Stimulated activated CD8-positive, alpha-beta memory T cell treated with anti-CD3 and anti-CD28 coated beads, Interleukin-15, amount 100 ng/mL, for 4 hours (primary cell): ENCODE results near the gene SAMD14.

Source experiments
- DNase-seq, 2 donors: peaks; one replicate each; pipeline ENCODE4 v3.0.0-alpha.2; 2020; ENCODE audit warnings: low read depth in 2 of 2

The SAMD14 gene

GRCh38 chr17:50113624-50114320 lies 16.2 kb downstream of the SAMD14 start:
- no peak for DNase-seq

- no peak for DNase-seq
Measured at GRCh38 chr17:50112694-50113093, 17.3 kb downstream of the SAMD14 start.

- DNase-seq: no peak
Measured at GRCh38 chr17:50111673-50112655, 18.0 kb downstream of the SAMD14 start.

GRCh38 chr17:50110591-50111349 lies 19.2 kb downstream of the SAMD14 start:
- DNase-seq: no peak

GRCh38 chr17:50109785-50110184 lies 20.2 kb downstream of the SAMD14 start:
- no peak for DNase-seq

- no peak for DNase-seq
Measured at GRCh38 chr17:50109207-50109606, 20.8 kb downstream of the SAMD14 start.

GRCh38 chr17:50108556-50108955 lies 21.4 kb downstream of the SAMD14 start:
- DNase-seq: no peak

- DNase-seq: no peak
Measured at GRCh38 chr17:50107790-50108414, 22.1 kb downstream of the SAMD14 start.

- DNase-seq: no peak
Measured at GRCh38 chr17:50106393-50107131, 23.4 kb downstream of the SAMD14 start.

- no peak for DNase-seq
Measured at GRCh38 chr17:50105811-50106210, 24.1 kb downstream of the SAMD14 start.

- no peak for DNase-seq
Measured at GRCh38 chr17:50103941-50104340, 26.0 kb downstream of the SAMD14 start.

- no peak for DNase-seq
Measured at GRCh38 chr17:50103252-50103651, 26.7 kb downstream of the SAMD14 start.

GRCh38 chr17:50102164-50102991 lies 27.6 kb downstream of the SAMD14 start:
- DNase-seq: no peak

GRCh38 chr17:50101346-50102163 lies 28.4 kb downstream of the SAMD14 start:
- no peak for DNase-seq

GRCh38 chr17:50100921-50101345 lies 29.0 kb downstream of the SAMD14 start:
- no peak for DNase-seq

- no peak for DNase-seq
Measured at GRCh38 chr17:50100480-50100883, 29.5 kb downstream of the SAMD14 start.

- no peak for DNase-seq
Measured at GRCh38 chr17:50099003-50099402, 31.0 kb downstream of the SAMD14 start.

GRCh38 chr17:50098583-50098982 lies 31.4 kb downstream of the SAMD14 start:
- no peak for DNase-seq

- no peak for DNase-seq
Measured at GRCh38 chr17:50097926-50098325, 32.0 kb downstream of the SAMD14 start.
